HUES64 (cell line): ENCODE measurements around the gene TBX15.

ENCODE experiments used
- H3K27ac ChIP-seq: 2 replicates; pipeline ENCODE4 v1.7.0; 2013; ENCODE audit warnings: low read depth, low read length, inconsistent platforms
- H3K27me3 ChIP-seq: 2 replicates; pipeline ENCODE4 v1.6.1; 2013; ENCODE audit warnings: mild to moderate bottlenecking, low read length; ENCODE audit not compliant: insufficient read depth
- H3K36me3 ChIP-seq: 2 replicates; pipeline ENCODE4 v1.6.1; 2013; ENCODE audit warnings: mild to moderate bottlenecking, low read length; ENCODE audit not compliant: insufficient read depth
- H3K4me1 ChIP-seq: 2 replicates; pipeline ENCODE4 v1.6.1; 2013; ENCODE audit warnings: mild to moderate bottlenecking, low read length, moderate library complexity; ENCODE audit not compliant: insufficient read depth
- H3K4me3 ChIP-seq: 2 replicates; pipeline ENCODE4 v1.5.1; 2013; ENCODE audit warnings: mild to moderate bottlenecking, low read length, moderate library complexity
- H3K9ac ChIP-seq: 2 replicates; pipeline ENCODE4 v1.6.1; 2013; ENCODE audit warnings: mild to moderate bottlenecking, low read depth, low read length
- H3K9me3 ChIP-seq: 2 replicates; pipeline ENCODE4 v1.6.1; 2013; ENCODE audit warnings: low read depth, low read length; ENCODE audit not compliant: insufficient read depth
- WGBS: fragments of 150-250, 120-280 bp; methylation state at CpG from one replicate; pipeline ENCODE4 v1.1.7; 2013; ENCODE audit warnings: missing lambda C conversion rate; 5-methylcytosine and 5-hydroxymethylcytosine counted together

Gene TBX15

DNA sequence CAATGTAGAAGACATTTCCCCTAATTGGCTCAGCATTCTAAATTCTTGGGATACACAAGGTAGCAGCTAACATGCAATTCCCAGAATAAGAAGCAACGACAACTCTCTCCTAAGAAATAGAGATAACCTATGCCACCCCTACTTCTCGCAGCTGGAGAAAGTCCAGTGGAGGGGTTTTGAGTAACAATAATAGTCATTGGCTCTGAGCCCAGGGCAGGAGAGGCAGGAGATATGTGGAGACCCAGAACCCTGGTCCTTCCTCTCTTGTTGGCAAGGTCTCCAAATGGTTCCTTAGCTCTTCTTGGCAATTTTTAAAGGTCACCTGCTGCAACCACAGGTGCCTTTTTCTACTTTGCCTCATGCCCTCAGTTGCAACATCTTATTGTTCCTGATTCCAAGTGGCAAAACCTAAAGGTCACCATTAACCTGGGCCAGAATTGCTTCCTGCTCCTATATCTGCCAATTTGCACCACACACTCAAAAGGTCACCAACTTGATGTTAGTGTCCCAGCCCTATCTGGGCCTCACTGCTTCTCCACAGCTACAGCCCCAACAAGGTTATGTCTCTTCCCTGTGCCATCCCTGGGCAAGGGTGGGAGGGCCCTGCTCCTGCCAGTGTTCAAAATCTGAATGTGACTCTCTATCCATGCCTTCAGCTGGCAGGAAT is 36.7 kb downstream of the TBX15 start:
- no peaks in the 10 kb centered on the region for H3K4me1 ChIP-seq
- H3K4me3 ChIP-seq: no peak overlapping the region
- no peaks in the 10 kb centered on the region for H3K27me3 ChIP-seq
- H3K9ac ChIP-seq: no peak overlapping the region
- no peaks in the 10 kb centered on the region for H3K9me3 ChIP-seq
- 92% methylated on average over 2 of the region's 2 CpGs for WGBS
- H3K27ac ChIP-seq: no peak overlapping the region
- no peaks in the 10 kb centered on the region for H3K36me3 ChIP-seq

DNA sequence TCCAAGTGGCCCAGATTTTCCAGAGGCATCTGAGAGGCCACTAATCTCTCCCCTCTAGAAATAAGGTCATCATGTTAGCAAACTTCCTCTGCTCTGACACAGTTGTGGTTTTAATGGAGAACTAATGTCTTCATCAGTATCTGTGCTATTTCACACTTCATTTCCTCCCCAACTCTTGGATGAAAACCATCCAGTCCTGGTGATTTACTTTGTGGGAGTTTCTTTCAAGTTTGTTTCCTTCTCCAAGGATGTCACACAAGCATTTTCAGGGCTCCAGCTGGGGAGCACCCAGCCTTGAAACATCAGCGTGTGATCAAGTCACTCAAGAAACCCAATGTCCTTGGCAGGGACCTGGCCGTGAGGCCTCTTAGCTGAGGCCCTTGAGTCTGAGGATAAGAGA is 38.8 kb downstream of the TBX15 start:
- Histone ChIP-seq H3K27ac (no peak overlapping the region), H3K9me3 (no peaks in the 10 kb centered on the region), H3K27me3 (no peaks in the 10 kb centered on the region), H3K4me1 (no peaks in the 10 kb centered on the region), H3K36me3 (no peaks in the 10 kb centered on the region), H3K4me3 (no peak overlapping the region), H3K9ac (no peak overlapping the region)
- 94% methylated on average over 2 of the region's 2 CpGs for WGBS

DNA sequence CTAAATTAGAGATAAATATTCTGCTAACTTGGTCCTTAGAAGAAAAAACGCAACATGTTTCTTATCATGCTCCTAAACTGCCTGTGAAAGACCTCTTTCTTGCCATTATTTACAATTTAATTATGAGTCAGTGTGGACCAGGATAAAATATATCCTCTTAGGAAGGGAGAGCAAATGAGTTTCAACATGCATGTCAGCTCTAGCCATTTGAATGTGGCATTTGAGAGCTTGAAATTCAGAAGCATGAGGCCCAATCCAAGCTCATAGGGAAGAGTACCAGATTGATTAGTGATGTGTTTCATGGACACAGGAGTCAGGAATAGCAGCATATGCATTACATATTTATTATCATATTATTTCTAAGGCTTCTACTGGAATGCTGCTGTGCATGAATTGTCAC is 39.3 kb downstream of the TBX15 start:
- Histone ChIP-seq H3K9ac (no peak overlapping the region), H3K4me3 (no peak overlapping the region), H3K27ac (no peak overlapping the region), H3K27me3 (no peaks in the 10 kb centered on the region), H3K4me1 (no peaks in the 10 kb centered on the region), H3K9me3 (no peaks in the 10 kb centered on the region), H3K36me3 (no peaks in the 10 kb centered on the region)
- WGBS: 75% methylated on average over 1 of the region's 1 CpG

DNA sequence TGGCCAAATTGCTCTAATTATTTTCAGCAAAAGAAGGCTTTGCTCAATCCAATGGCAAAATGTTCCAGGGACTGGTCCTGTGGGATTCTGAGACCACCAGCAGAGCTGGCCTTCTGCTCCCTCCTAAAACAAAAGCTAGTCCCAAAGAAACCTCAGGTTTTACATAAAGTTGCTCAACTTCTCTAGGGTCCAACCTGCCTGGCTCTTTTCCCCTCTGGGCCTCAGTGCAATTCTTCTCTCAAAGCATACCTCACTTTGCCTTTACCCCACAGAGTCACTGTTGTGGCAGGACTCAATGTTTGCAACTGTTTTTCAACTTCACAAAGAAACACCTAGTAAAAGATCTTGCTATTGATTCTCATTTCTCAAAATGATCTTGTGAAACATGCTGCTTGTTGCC is 39.8 kb downstream of the TBX15 start:
- no peak overlapping the region for H3K4me3 ChIP-seq
- no peaks in the 10 kb centered on the region for H3K4me1 ChIP-seq
- H3K27me3 ChIP-seq: no peaks in the 10 kb centered on the region
- H3K9ac ChIP-seq: no peak overlapping the region
- no peak overlapping the region for H3K27ac ChIP-seq
- H3K9me3 ChIP-seq: no peaks in the 10 kb centered on the region
- H3K36me3 ChIP-seq: no peaks in the 10 kb centered on the region

DNA sequence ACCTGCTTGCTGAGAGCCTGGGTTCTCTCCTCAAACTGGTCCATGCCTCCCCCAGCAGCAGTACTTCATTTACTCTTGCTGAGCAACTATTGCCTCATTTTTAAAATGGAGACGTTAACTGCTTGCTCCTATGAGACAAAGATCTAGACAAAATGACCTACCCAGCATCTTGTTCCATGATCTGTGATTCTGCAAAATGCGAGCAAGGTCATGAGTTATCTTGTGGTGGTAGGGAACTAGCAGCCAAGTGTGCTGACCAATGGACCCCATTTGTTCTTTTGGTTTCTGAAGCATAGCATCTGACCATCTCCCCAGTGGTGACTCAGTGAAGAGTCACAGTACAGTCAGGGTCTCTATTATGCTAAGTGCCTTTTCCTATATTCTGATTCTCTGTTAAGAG is 40.4 kb downstream of the TBX15 start:
- Histone ChIP-seq H3K9ac (no peak overlapping the region), H3K27ac (no peak overlapping the region), H3K27me3 (no peaks in the 10 kb centered on the region), H3K36me3 (no peaks in the 10 kb centered on the region), H3K9me3 (no peaks in the 10 kb centered on the region), H3K4me3 (no peak overlapping the region), H3K4me1 (no peaks in the 10 kb centered on the region)
- 93% methylated on average over 2 of the region's 2 CpGs for WGBS

DNA sequence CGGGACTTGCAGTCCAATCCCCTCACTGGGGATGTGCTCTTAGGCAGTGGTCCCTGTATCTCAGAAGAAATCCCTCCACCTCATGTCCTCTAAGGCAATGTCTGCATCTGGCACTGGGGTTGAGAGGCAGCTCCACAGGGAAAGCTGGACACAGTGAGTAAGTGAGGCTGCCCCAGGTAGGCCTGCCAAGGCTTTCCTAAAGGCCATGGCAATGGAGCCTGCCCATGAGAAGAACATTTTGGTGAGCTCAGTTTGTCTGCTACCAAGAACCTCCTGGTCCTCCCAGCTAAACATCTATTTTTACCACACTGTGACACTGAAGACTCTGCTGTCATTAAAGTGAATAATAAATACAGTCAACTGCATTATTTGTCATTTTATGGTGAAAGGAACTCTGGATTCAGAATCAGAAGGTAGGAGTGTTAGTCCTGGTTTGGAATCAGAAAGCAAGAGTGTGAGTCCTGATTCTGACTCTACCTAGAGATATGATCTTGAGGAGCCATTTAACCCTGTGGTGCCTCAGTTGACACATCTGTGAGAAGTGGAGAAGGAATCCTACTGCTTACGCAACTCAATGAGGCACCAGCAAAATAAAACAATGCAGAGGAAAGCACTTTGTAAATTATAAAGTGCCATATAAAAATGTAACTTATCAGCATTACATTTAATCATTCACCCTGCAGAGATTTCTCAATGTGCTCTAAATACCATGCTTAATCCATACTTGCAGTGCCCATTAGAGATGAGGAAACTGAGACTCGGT is 41.0 kb downstream of the TBX15 start:
- no peak overlapping the region for H3K4me3 ChIP-seq
- no peaks in the 10 kb centered on the region for H3K36me3 ChIP-seq
- no peaks in the 10 kb centered on the region for H3K27me3 ChIP-seq
- H3K9ac ChIP-seq: no peak overlapping the region
- H3K27ac ChIP-seq: no peak overlapping the region
- no peaks in the 10 kb centered on the region for H3K9me3 ChIP-seq
- WGBS: 95% methylated on average over 2 of the region's 3 CpGs
- no peaks in the 10 kb centered on the region for H3K4me1 ChIP-seq

DNA sequence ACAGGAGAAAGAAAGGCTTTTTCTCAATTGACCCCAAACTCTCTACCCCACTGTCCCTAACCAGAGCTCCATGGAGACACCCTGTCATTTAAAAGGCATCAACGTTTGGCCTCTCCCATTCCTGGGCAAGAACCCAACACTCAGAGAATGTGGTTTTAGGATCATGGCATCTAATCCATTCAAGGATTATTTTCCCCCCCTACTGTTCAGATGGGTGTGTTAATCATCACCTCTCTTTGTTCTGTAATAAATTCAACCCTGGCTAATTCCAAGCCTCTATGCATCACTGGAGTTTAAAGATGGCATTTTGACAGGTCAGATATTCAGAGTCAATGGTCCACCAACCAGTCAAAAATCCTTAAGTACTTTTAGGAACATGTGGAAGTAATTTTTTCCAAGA is 42.7 kb downstream of the TBX15 start:
- H3K27me3 ChIP-seq: no peaks in the 10 kb centered on the region
- no peak overlapping the region for H3K27ac ChIP-seq
- WGBS: 91% methylated on average over 1 of the region's 1 CpG
- no peak overlapping the region for H3K9ac ChIP-seq
- no peaks in the 10 kb centered on the region for H3K36me3 ChIP-seq
- no peaks in the 10 kb centered on the region for H3K9me3 ChIP-seq
- no peaks in the 10 kb centered on the region for H3K4me1 ChIP-seq
- H3K4me3 ChIP-seq: no peak overlapping the region

DNA sequence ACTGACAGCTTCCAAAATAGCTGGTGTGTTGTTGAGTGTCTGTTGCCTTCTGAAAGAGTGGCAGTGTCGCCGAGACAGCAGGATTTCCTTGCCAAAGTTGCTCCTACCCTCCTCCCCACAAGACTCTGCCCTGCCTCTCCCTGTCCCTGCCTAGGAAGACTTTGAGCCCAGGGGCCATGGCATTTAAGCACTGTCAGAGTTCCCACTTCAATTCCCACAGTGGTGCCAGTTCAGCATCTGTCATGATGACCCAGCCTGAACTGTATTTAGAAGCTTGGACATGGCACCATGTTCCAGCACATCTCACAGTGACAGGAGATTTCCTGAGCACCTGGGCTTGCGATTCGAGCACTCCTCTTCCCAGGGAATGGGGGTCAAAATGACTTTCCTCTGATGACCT is 43.6 kb downstream of the TBX15 start:
- H3K4me1 ChIP-seq: no peaks in the 10 kb centered on the region
- no peaks in the 10 kb centered on the region for H3K36me3 ChIP-seq
- H3K27ac ChIP-seq: no peak overlapping the region
- no peak overlapping the region for H3K9ac ChIP-seq
- no peak overlapping the region for H3K4me3 ChIP-seq
- 77% methylated on average over 4 of the region's 4 CpGs for WGBS
- no peaks in the 10 kb centered on the region for H3K27me3 ChIP-seq
- no peaks in the 10 kb centered on the region for H3K9me3 ChIP-seq

DNA sequence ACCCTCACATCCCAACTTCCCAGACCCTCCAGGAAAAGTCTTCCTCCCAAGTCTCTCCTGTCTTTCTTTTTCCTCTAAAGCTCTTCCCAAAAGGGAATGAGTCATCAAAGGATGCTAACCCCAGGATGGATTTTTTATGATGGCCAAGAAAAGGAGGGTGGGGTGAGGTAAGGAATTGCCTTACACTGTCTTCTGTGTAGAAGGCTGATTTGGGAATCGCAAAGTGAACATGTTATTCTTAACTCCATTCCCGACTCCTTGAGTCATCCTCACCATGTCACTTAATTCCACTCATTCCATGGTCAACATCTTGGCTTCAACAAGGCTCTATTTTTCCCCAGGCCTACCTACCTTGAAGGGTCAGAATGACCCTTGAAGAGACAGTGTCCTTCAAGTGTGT is 44.0 kb downstream of the TBX15 start:
- H3K4me3 ChIP-seq: no peak overlapping the region
- H3K27me3 ChIP-seq: no peaks in the 10 kb centered on the region
- whole genome bisulfite sequencing: 94% methylated on average over 2 of the region's 2 CpGs
- H3K4me1 ChIP-seq: no peaks in the 10 kb centered on the region
- no peaks in the 10 kb centered on the region for H3K9me3 ChIP-seq
- H3K27ac ChIP-seq: no peak overlapping the region
- no peaks in the 10 kb centered on the region for H3K36me3 ChIP-seq
- H3K9ac ChIP-seq: no peak overlapping the region

DNA sequence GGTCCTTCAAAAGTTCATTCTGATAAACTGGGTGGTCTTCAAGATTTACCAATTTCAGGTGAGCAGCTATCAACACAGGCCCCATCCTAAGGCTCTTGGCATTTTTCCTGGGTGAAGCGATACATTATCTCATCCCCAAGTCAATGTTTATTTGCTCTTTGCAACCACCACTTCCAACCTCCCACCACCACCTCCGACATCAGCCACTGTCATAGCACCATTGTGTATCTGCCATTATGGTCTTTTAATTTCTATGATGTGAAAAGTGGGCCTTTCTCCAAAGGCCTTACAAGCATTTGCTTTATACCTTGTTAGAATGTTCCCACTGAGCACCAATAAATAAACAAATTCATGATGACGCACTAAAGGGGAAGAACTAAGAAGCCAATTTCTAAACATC is 47.2 kb downstream of the TBX15 start:
- Histone ChIP-seq H3K9me3 (no peaks in the 10 kb centered on the region), H3K36me3 (no peaks in the 10 kb centered on the region), H3K27me3 (no peaks in the 10 kb centered on the region), H3K4me1 (peaks cover 7% of the 10 kb centered on the region; the same call in 1 of the 2 replicates), H3K9ac (no peak overlapping the region), H3K27ac (no peak overlapping the region), H3K4me3 (no peak overlapping the region)
- WGBS: 99% methylated on average over 2 of the region's 3 CpGs

DNA sequence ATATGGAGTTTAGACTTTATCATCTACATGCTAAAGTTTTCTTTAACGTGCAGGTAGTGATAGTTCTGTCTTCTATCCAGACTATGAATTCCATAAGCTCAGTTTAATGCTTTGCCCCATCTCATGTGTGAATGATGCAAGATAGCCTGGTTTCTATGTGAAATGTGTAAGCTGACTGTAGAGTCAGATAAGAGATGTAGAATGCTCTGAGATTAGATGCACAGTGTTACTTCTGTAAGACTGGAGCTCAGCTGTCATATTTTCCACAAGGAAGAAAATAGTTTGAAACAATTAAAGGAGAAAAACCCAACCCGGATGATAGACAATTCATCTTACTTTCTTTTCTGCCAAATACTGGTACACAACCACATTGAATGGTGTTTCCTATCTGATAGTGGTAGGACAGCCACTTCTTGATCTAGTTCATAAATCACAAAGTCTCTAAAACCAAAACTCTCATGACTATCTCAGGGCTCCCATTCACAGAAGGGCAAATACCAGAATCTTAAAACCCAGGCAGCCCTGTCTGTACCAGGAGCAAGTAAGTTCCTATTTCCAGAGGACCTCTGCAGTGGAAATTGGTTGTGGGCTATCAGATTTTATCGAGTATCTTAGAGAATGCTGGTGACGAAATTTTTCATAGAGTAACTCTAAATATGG is 50.6 kb downstream of the TBX15 start:
- no peaks in the 10 kb centered on the region for H3K36me3 ChIP-seq
- WGBS: 95% methylated on average over 4 of the region's 4 CpGs
- H3K9me3 ChIP-seq: no peaks in the 10 kb centered on the region
- H3K27ac ChIP-seq: no peak overlapping the region
- peaks cover 7% of the 10 kb centered on the region; the same call in 1 of the 2 replicates for H3K4me1 ChIP-seq
- H3K27me3 ChIP-seq: no peaks in the 10 kb centered on the region
- no peak overlapping the region for H3K9ac ChIP-seq
- H3K4me3 ChIP-seq: no peak overlapping the region
